GM23338 (cell line): ENCODE results near the gene DHX8. TPM values are rescaled to one million over a fixed set of nuclear protein-coding genes. Genes with fewer than 3 reads are reported as not detected.

Source experiments
- ATAC-seq: fragments of 200-7000 bp; cut with Tn5 transposase; 3 replicates; pipeline ENCODE4 v1.9.1; 2020
- DNase-seq: peaks from one replicate; pipeline ENCODE4 v3.0.0-alpha.2; 2015; ENCODE audit warnings: low spot score
- H2AFZ ChIP-seq: fragments of 200-600 bp; sonication (generic); 2 replicates; pipeline ENCODE4 v1.8.0; 2016; ENCODE audit warnings: antibody characterized with exemption, mild to moderate bottlenecking, moderate library complexity
- H3F3A ChIP-seq: fragments of 200-600 bp; sonication (generic); replicated peaks from 2 replicates; pipeline ENCODE4 v1.8.0; 2017; ENCODE audit warnings: antibody characterized with exemption, mixed run types, low read depth
- H3K27ac ChIP-seq: fragments of 200-600 bp; sonication (generic); 2 replicates; pipeline ENCODE4 v1.6.1; 2016; ENCODE audit warnings: low read depth
- H3K27me3 ChIP-seq: fragments of 200-600 bp; sonication (generic); 2 replicates; pipeline ENCODE4 v1.8.0; 2016; ENCODE audit warnings: mild to moderate bottlenecking, mixed run types, moderate library complexity; ENCODE audit not compliant: insufficient read depth
- H3K36me3 ChIP-seq: fragments of 200-600 bp; sonication (generic); 2 replicates; pipeline ENCODE4 v1.8.0; 2016; ENCODE audit warnings: mild to moderate bottlenecking; ENCODE audit not compliant: insufficient read depth
- H3K4me1 ChIP-seq: fragments of 200-600 bp; sonication (generic); 2 replicates; pipeline ENCODE4 v1.8.0; 2016; ENCODE audit warnings: mild to moderate bottlenecking, moderate library complexity; ENCODE audit not compliant: insufficient read depth
- H3K4me2 ChIP-seq: fragments of 200-600 bp; sonication (generic); 2 replicates; pipeline ENCODE4 v1.7.1; 2017; ENCODE audit warnings: mixed run types
- H3K4me3 ChIP-seq: fragments of 200-600 bp; sonication (generic); 2 replicates; pipeline ENCODE4 v1.6.1; 2016; ENCODE audit warnings: mixed run types
- H3K79me2 ChIP-seq: fragments of 200-600 bp; sonication (generic); replicated peaks from 2 replicates; pipeline ENCODE4 v1.8.0; 2017; ENCODE audit warnings: mild to moderate bottlenecking; ENCODE audit not compliant: insufficient read depth
- H3K9me2 ChIP-seq: fragments of 200-600 bp; sonication (generic); 2 replicates; pipeline ENCODE4 v1.8.0; 2017; ENCODE audit not compliant: insufficient read depth
- H4K20me1 ChIP-seq: fragments of 200-600 bp; sonication (generic); replicated peaks from 2 replicates; pipeline ENCODE4 v1.8.0; 2017; ENCODE audit warnings: mild to moderate bottlenecking; ENCODE audit not compliant: insufficient read depth
- H3K27ac Mint-ChIP-seq: 2 replicates; pipeline ENCODE4 v1.8.0; 2020; ENCODE audit warnings: inconsistent platforms, mild to moderate bottlenecking, moderate library complexity, mixed read lengths
- H3K27me3 Mint-ChIP-seq: 3 replicates; pipeline ENCODE4 v1.8.0; 2022; ENCODE audit warnings: low read depth, mild to moderate bottlenecking, moderate library complexity, mixed read lengths, inconsistent platforms; ENCODE audit not compliant: insufficient read depth, poor library complexity
- H3K36me3 Mint-ChIP-seq: 3 replicates; pipeline ENCODE4 v1.8.0; 2021; ENCODE audit warnings: low read depth, mild to moderate bottlenecking, inconsistent platforms, moderate library complexity, mixed read lengths
- H3K4me1 Mint-ChIP-seq: 3 replicates; pipeline ENCODE4 v1.8.0; 2020; ENCODE audit warnings: mild to moderate bottlenecking, inconsistent platforms, mixed read lengths
- H3K4me3 Mint-ChIP-seq: 3 replicates; pipeline ENCODE4 v1.8.0; 2021; ENCODE audit warnings: moderate library complexity, mild to moderate bottlenecking, inconsistent platforms, mixed read lengths
- H3K9me3 Mint-ChIP-seq: 3 replicates; pipeline ENCODE4 v1.8.0; 2020; ENCODE audit warnings: moderate library complexity, mild to moderate bottlenecking, inconsistent platforms, mixed read lengths
- CREB1 ChIP-seq: fragments of 250-450 bp; sonication (Bioruptor Pico); IDR thresholded peaks from 2 replicates; pipeline ENCODE4 v1.5.0; 2020; ENCODE audit warnings: low read depth, mild to moderate bottlenecking, moderate library complexity
- ETS1 ChIP-seq: IDR thresholded peaks from 2 replicates; pipeline ENCODE4 v1.6.1; 2016; ENCODE audit warnings: antibody characterized with exemption
- EZH2phosphoT487 ChIP-seq: fragments of 200-600 bp; sonication (generic); IDR thresholded peaks from one replicate; pipeline ENCODE4 v1.8.1; 2018; ENCODE audit warnings: antibody characterized with exemption; ENCODE audit not compliant: unreplicated experiment
- JUNB ChIP-seq: IDR thresholded peaks from one replicate; pipeline ENCODE4 v1.6.1; 2016; ENCODE audit warnings: antibody characterized with exemption; ENCODE audit not compliant: unreplicated experiment
- NANOG ChIP-seq: IDR thresholded peaks from 2 replicates; pipeline ENCODE4 v1.6.1; 2016; ENCODE audit warnings: antibody characterized with exemption, borderline replicate concordance
- POLR2AphosphoS5 ChIP-seq: IDR thresholded peaks from 2 replicates; pipeline ENCODE4 v1.6.1; 2016; ENCODE audit warnings: antibody characterized with exemption, low read depth
- REST ChIP-seq: IDR thresholded peaks from one replicate; pipeline ENCODE4 v1.6.1; 2018; ENCODE audit warnings: antibody characterized with exemption; ENCODE audit not compliant: unreplicated experiment
- STAT1 ChIP-seq: IDR thresholded peaks from one replicate; pipeline ENCODE4 v1.6.1; 2016; ENCODE audit warnings: antibody characterized with exemption; ENCODE audit not compliant: unreplicated experiment
- ZNF114 ChIP-seq: fragments of 250-450 bp; sonication (Bioruptor Pico); IDR thresholded peaks from 2 replicates; pipeline ENCODE4 v1.5.0; 2020; ENCODE audit warnings: mild to moderate bottlenecking, moderate library complexity
- ZNF331 ChIP-seq: fragments of 250-450 bp; sonication (Bioruptor Pico); IDR thresholded peaks from 2 replicates; pipeline ENCODE4 v1.5.0; 2020; ENCODE audit warnings: low read depth, mild to moderate bottlenecking, moderate library complexity
- ZNF462 ChIP-seq: fragments of 250-450 bp; sonication (Bioruptor Pico); IDR thresholded peaks from 2 replicates; pipeline ENCODE4 v1.5.0; 2020; ENCODE audit warnings: mild to moderate bottlenecking, moderate library complexity
- polyA plus RNA-seq: library from polyadenylated mRNA; unstranded; fragments of >200 nt; fragmentation: Nextera tagmentation; extraction: Ambion mirVana; gene quantifications from 2 replicates; pipeline ENCODE4 v1.2.1, GENCODE V29; 2016
- total RNA-seq: library from RNA; depleted of rRNA; stranded (reverse); fragments of >200 nt; shearing (Covaris generic); gene quantifications from 2 replicates; pipeline ENCODE4 v1.2.3, GENCODE V29; 2014

The DHX8 gene
- total and polyA plus RNA-seq, 2 experiments from 2014 or later: 35.3 to 81.1 TPM

- Mint-ChIP-seq H3K4me3 (no peak overlapping the region), H3K4me1 (peaks cover 4% of the 10 kb centered on the region; the same call in 2 of the 3 replicates), H3K27me3 (no peaks in the 10 kb centered on the region), H3K27ac (no peak overlapping the region), H3K36me3 (peaks cover 62% of the 10 kb centered on the region), H3K9me3 (no peaks in the 10 kb centered on the region)
- Histone ChIP-seq H4K20me1 (no peaks in the 10 kb centered on the region; the same call in 1 of the 2 replicates), H3K36me3 (peaks cover 38% of the 10 kb centered on the region), H2AFZ (no peak overlapping the region), H3K9me2 (no peaks in the 10 kb centered on the region), H3F3A (peaks cover 28% of the 10 kb centered on the region), H3K4me2 (no peak overlapping the region), H3K4me3 (no peak overlapping the region), H3K79me2 (no peaks in the 10 kb centered on the region), H3K4me1 (no peaks in the 10 kb centered on the region), H3K27ac (no peak overlapping the region), H3K27me3 (no peaks in the 10 kb centered on the region)
- DNase-seq (no peak), ATAC-seq (no peak)
- TF ChIP-seq CREB1 (CRISPR knock-in tag) (no peak), ZNF114 (no peak)
Measured at GRCh38 chr17:43517161-43517560, 33.4 kb downstream of the DHX8 start.

GRCh38 chr17:43517615-43518386, 34.0 kb downstream of the DHX8 start:
- Histone ChIP-seq H3K4me1 (no peaks in the 10 kb centered on the region), H3F3A (peaks cover 28% of the 10 kb centered on the region), H2AFZ (no peak overlapping the region), H3K4me2 (no peak overlapping the region), H3K36me3 (peaks cover 42% of the 10 kb centered on the region), H3K4me3 (no peak overlapping the region), H4K20me1 (no peaks in the 10 kb centered on the region; the same call in 1 of the 2 replicates), H3K27ac (no peak overlapping the region), H3K27me3 (no peaks in the 10 kb centered on the region), H3K79me2 (no peaks in the 10 kb centered on the region), H3K9me2 (no peaks in the 10 kb centered on the region)
- H3K27ac Mint-ChIP-seq: no peak overlapping the region
- no peaks in the 10 kb centered on the region for H3K9me3 Mint-ChIP-seq
- no peak overlapping the region for H3K4me3 Mint-ChIP-seq
- H3K27me3 Mint-ChIP-seq: no peaks in the 10 kb centered on the region
- ATAC-seq: no peak
- DNase-seq: no peak
- peaks cover 60% of the 10 kb centered on the region for H3K36me3 Mint-ChIP-seq
- peaks cover 4% of the 10 kb centered on the region; the same call in 2 of the 3 replicates for H3K4me1 Mint-ChIP-seq
- TF ChIP-seq STAT1 (no peak), ZNF462 (CRISPR knock-in tag) (no peak), REST (no peak), POLR2AphosphoS5 (no peak), CREB1 (CRISPR knock-in tag) (no peak), EZH2phosphoT487 (no peak), ETS1 (no peak), ZNF331 (no peak), ZNF114 (no peak), NANOG (no peak), JUNB (no peak)
